Mesenchymal stem cell (in vitro differentiated cells and primary cell): ENCODE data around the gene MYH11.
"Not testable (repeated sequence)": the region's sequence is repeated elsewhere in the genome, so short reads cannot be mapped to it uniquely, and the experiment has no call there.

Experiments used
- DNase-seq: peaks from one replicate; pipeline ENCODE4 v3.0.0-alpha.2; 2013
- H2AFZ ChIP-seq: one replicate; pipeline ENCODE4 v1.6.1; 2013; ENCODE audit warnings: low read depth, mild to moderate bottlenecking, control low read depth, inconsistent platforms, low read length, moderate library complexity
- H2AK5ac ChIP-seq: 2 replicates; pipeline ENCODE4 v1.6.1; 2013; ENCODE audit warnings: low read length, moderate library complexity, mild to moderate bottlenecking, inconsistent platforms; ENCODE audit not compliant: severe bottlenecking
- H2BK120ac ChIP-seq: one replicate; pipeline ENCODE4 v1.6.1; 2013; ENCODE audit warnings: low read depth, mild to moderate bottlenecking, inconsistent platforms, low read length, moderate library complexity
- H2BK12ac ChIP-seq, 2 experiments: one replicate each; pipeline ENCODE4 v1.6.1; 2013; ENCODE audit warnings: inconsistent platforms in 2 of 2, low read length in 2 of 2, mild to moderate bottlenecking in 2 of 2, moderate library complexity in 2 of 2, control low read depth in 1 of 2
- H2BK15ac ChIP-seq: one replicate; pipeline ENCODE4 v1.6.1; 2013; ENCODE audit warnings: mild to moderate bottlenecking, low read depth, inconsistent platforms; ENCODE audit not compliant: poor library complexity, severe bottlenecking
- H2BK5ac ChIP-seq: 2 replicates; pipeline ENCODE4 v1.6.1; 2013; ENCODE audit warnings: low read depth, mild to moderate bottlenecking, low read length, control low read depth, inconsistent platforms; ENCODE audit not compliant: poor library complexity, severe bottlenecking
- H3K14ac ChIP-seq, 2 experiments: one replicate each; pipeline ENCODE4 v1.6.1; 2013; ENCODE audit warnings: inconsistent platforms in 2 of 2, low read length in 2 of 2, control low read depth in 1 of 2, mild to moderate bottlenecking in 1 of 2, moderate library complexity in 1 of 2
- H3K18ac ChIP-seq, 2 experiments: one replicate each; pipeline ENCODE4 v1.6.1; 2013; ENCODE audit warnings: inconsistent platforms in 2 of 2, low read length in 2 of 2, control low read depth in 1 of 2, low read depth in 1 of 2, mild to moderate bottlenecking in 1 of 2
- H3K23ac ChIP-seq, 2 experiments: one replicate each; pipeline ENCODE4 v1.6.1; 2013; ENCODE audit warnings: inconsistent platforms in 2 of 2, low read length in 2 of 2, mild to moderate bottlenecking in 2 of 2, moderate library complexity in 2 of 2, control low read depth in 1 of 2
- H3K27ac ChIP-seq: 2 replicates; pipeline ENCODE4 v1.5.1; 2013; ENCODE audit warnings: mild to moderate bottlenecking, moderate library complexity, low read length, control low read depth, inconsistent platforms; ENCODE audit not compliant: poor library complexity, severe bottlenecking
- H3K27me3 ChIP-seq, 2 experiments: 2 replicates each; pipeline versions ENCODE4 v1.6.1 to v1.7.0; 2013; ENCODE audit warnings: low read length in 2 of 2, mild to moderate bottlenecking in 2 of 2, moderate library complexity in 2 of 2, control low read depth in 1 of 2, inconsistent platforms in 1 of 2; ENCODE audit not compliant: control insufficient read depth in 1 of 2, insufficient read depth in 1 of 2
- H3K36me3 ChIP-seq, 2 experiments: 2 replicates each; pipeline versions ENCODE4 v1.6.1 to v1.7.0; 2013; ENCODE audit warnings: low read length in 2 of 2, control low read depth in 1 of 2, inconsistent platforms in 1 of 2, low read depth in 1 of 2, mild to moderate bottlenecking in 1 of 2; ENCODE audit not compliant: insufficient read depth in 2 of 2, control insufficient read depth in 1 of 2
- H3K4ac ChIP-seq, 2 experiments: one replicate each; pipeline ENCODE4 v1.6.1; 2013; ENCODE audit warnings: inconsistent platforms in 2 of 2, low read length in 2 of 2, mild to moderate bottlenecking in 2 of 2, moderate library complexity in 2 of 2, control low read depth in 1 of 2, low read depth in 1 of 2
- H3K4me1 ChIP-seq: 2 replicates; pipeline ENCODE4 v1.6.1; 2013; ENCODE audit warnings: low read depth, low read length, control low read depth; ENCODE audit not compliant: control insufficient read depth, insufficient read depth
- H3K4me2 ChIP-seq: 2 replicates; pipeline ENCODE4 v1.6.1; 2013; ENCODE audit warnings: low read length, mild to moderate bottlenecking, inconsistent platforms; ENCODE audit not compliant: poor library complexity, severe bottlenecking
- H3K4me3 ChIP-seq, 2 experiments: 2 replicates each; pipeline versions ENCODE4 v1.5.1 to v1.7.0; 2013; ENCODE audit warnings: low read length in 2 of 2, mild to moderate bottlenecking in 2 of 2, control low read depth in 1 of 2, low read depth in 1 of 2; ENCODE audit not compliant: insufficient read depth in 1 of 2
- H3K79me1 ChIP-seq: replicated peaks from 2 replicates; pipeline ENCODE4 v1.6.1; 2013; ENCODE audit warnings: mild to moderate bottlenecking, control low read depth, low read length, inconsistent platforms; ENCODE audit not compliant: poor library complexity, severe bottlenecking
- H3K9ac ChIP-seq: 2 replicates; pipeline ENCODE4 v1.7.0; 2013; ENCODE audit warnings: mild to moderate bottlenecking, low read length, moderate library complexity
- H3K9me3 ChIP-seq: 2 replicates; pipeline ENCODE4 v1.7.0; 2013; ENCODE audit warnings: mild to moderate bottlenecking, low read length; ENCODE audit not compliant: control insufficient read depth
- H4K8ac ChIP-seq: one replicate; pipeline ENCODE4 v1.6.1; 2013; ENCODE audit warnings: inconsistent platforms, mild to moderate bottlenecking, low read length, moderate library complexity
- H4K91ac ChIP-seq: one replicate; pipeline ENCODE4 v1.6.1; 2013; ENCODE audit warnings: mild to moderate bottlenecking, low read length, inconsistent platforms
- WGBS: methylation state at CpG from one replicate; pipeline ENCODE4 v1.1.7; 2013; ENCODE audit warnings: mixed read lengths; 5-methylcytosine and 5-hydroxymethylcytosine counted together

MYH11 gene

GRCh38 chr16:15819046-15819445 is 37.8 kb downstream of the MYH11 start:
- 70% methylated on average over 2 of the region's 2 CpGs for WGBS

GRCh38 chr16:15817446-15817845 is 39.4 kb downstream of the MYH11 start:
- Histone ChIP-seq H2BK120ac (no peak overlapping the region), H3K23ac (no peak overlapping the region), H2BK15ac (no peak overlapping the region), H3K4ac (no peak overlapping the region), H3K27ac (no peak overlapping the region), H2AFZ (no peak overlapping the region), H2BK5ac (no peak overlapping the region), H3K14ac (no peak overlapping the region), H2AK5ac (no peak overlapping the region), H3K27me3 (peaks cover 12 to 18% of the 10 kb centered on the region in 2 experiments), H3K9me3 (peaks cover 20% of the 10 kb centered on the region), H3K4me3 (no peak overlapping the region), H3K9ac (no peak overlapping the region), H3K4me2 (no peak overlapping the region), H3K18ac (no peak overlapping the region), H2BK12ac (no peak overlapping the region), H3K79me1 (no peaks in the 10 kb centered on the region), H4K8ac (no peak overlapping the region), H4K91ac (no peak overlapping the region), H3K4me1 (no peaks in the 10 kb centered on the region), H3K36me3 (no peaks in the 10 kb centered on the region)
- no peak for DNase-seq
- WGBS = 50% methylated on average over 1 of the region's 2 CpGs

More at GRCh38 chr16:15819046-15819445, 37.8 kb downstream of the MYH11 start:
- Histone ChIP-seq H3K4me1 (no peaks in the 10 kb centered on the region), H2BK15ac (no peak overlapping the region), H3K23ac (no peak overlapping the region), H2AK5ac (no peak overlapping the region), H3K36me3 (no peaks in the 10 kb centered on the region), H3K27me3 (peaks cover 19 to 34% of the 10 kb centered on the region in 2 experiments), H3K18ac (no peak overlapping the region), H4K8ac (no peak overlapping the region), H3K4me3 (no peak overlapping the region), H2BK12ac (no peak overlapping the region), H3K14ac (no peak overlapping the region), H3K4ac (no peak overlapping the region), H3K9me3 (peaks cover 20% of the 10 kb centered on the region), H3K9ac (no peak overlapping the region), H4K91ac (no peak overlapping the region), H3K27ac (no peak overlapping the region), H3K4me2 (no peak overlapping the region), H3K79me1 (no peaks in the 10 kb centered on the region), H2BK5ac (no peak overlapping the region), H2BK120ac (no peak overlapping the region), H2AFZ (no peak overlapping the region)
- no peak for DNase-seq

GRCh38 chr16:15816228-15816627 is 40.6 kb downstream of the MYH11 start:
- Histone ChIP-seq H2BK15ac (no peak overlapping the region), H3K4ac (no peak overlapping the region), H3K9me3 (peaks cover 20% of the 10 kb centered on the region), H3K4me3 (no peak overlapping the region), H3K9ac (no peak overlapping the region), H2BK120ac (no peak overlapping the region), H2AK5ac (no peak overlapping the region), H3K27ac (no peak overlapping the region), H3K4me1 (peaks cover 5% of the 10 kb centered on the region), H4K91ac (no peak overlapping the region), H3K79me1 (no peaks in the 10 kb centered on the region), H3K14ac (no peak overlapping the region), H3K27me3 (peaks cover 18 to 22% of the 10 kb centered on the region in 2 experiments), H3K23ac (no peak overlapping the region), H2BK5ac (no peak overlapping the region), H3K18ac (no peak overlapping the region), H2AFZ (no peak overlapping the region), H3K4me2 (no peak overlapping the region), H3K36me3 (no peaks in the 10 kb centered on the region), H2BK12ac (no peak overlapping the region), H4K8ac (no peak overlapping the region)
- no peak for DNase-seq

GRCh38 chr16:15812401-15812750 is 44.5 kb downstream of the MYH11 start:
- not testable (repeated sequence) for H3K27ac ChIP-seq, H2BK15ac ChIP-seq, H3K36me3 ChIP-seq, H3K4ac ChIP-seq, H4K8ac ChIP-seq, H3K4me3 ChIP-seq, H3K14ac ChIP-seq, H4K91ac ChIP-seq, H3K18ac ChIP-seq, H2AFZ ChIP-seq, H3K4me2 ChIP-seq, H3K23ac ChIP-seq, H3K9ac ChIP-seq, H2BK120ac ChIP-seq, H2BK5ac ChIP-seq, H2AK5ac ChIP-seq, DNase-seq, H2BK12ac ChIP-seq, H3K79me1 ChIP-seq
- Histone ChIP-seq H3K27me3 (peaks cover 35 to 40% of the 10 kb centered on the region in 2 experiments), H3K4me1 (peaks cover 13% of the 10 kb centered on the region), H3K9me3 (peaks cover 25% of the 10 kb centered on the region)
- 77% methylated on average over 3 of the region's 3 CpGs for WGBS
